Measurements from ENCODE around the gene USP21.

Gene USP21

GRCh38 chr1:161171191-161171590 is 11.9 kb downstream of the USP21 start:
- DNase-seq, result no peak

GRCh38 chr1:161171696-161172095 is 12.4 kb downstream of the USP21 start:
- no peak for DNase-seq

- DNase-seq, result no peak
These were observed 13.0 kb downstream of the USP21 start for GRCh38 chr1:161172349-161172748.

- no peak for DNase-seq
These were observed 13.6 kb downstream of the USP21 start for GRCh38 chr1:161172776-161173376.

GRCh38 chr1:161173711-161174110 is 14.4 kb downstream of the USP21 start:
- DNase-seq, result no peak

GRCh38 chr1:161174911-161175310 is 15.6 kb downstream of the USP21 start:
- no peak for DNase-seq

- no peak for DNase-seq
These were observed 16.6 kb downstream of the USP21 start for GRCh38 chr1:161175771-161176453.

GRCh38 chr1:161176468-161177111 is 17.3 kb downstream of the USP21 start:
- no peak for DNase-seq

- DNase-seq, result peak; percentile 87 to 95 (median 94)
These were observed 18.0 kb downstream of the USP21 start, which contains the start of gene B4GALT3 for GRCh38 chr1:161177112-161177935. Gene B4GALT3, minus strand, starts transcription at chr1:161177507. Its CDS starts 1,447 bp downstream, at chr1:161176060.

GRCh38 chr1:161177936-161178244 is 18.6 kb downstream of the USP21 start:
- no peak for DNase-seq

GRCh38 chr1:161179698-161180097 is 20.4 kb downstream of the USP21 start:
- DNase-seq, result no peak

- DNase-seq, result peak; percentile 52 to 67 (median 54)
These were observed 21.3 kb downstream of the USP21 start for GRCh38 chr1:161180639-161181038.

- peak in 2 of 4 experiments; percentile 36 for DNase-seq
These were observed 22.9 kb downstream of the USP21 start for GRCh38 chr1:161182214-161182613.

- DNase-seq, result peak; percentile 94 to 98 (median 96)
These were observed 26.0 kb downstream of the USP21 start for GRCh38 chr1:161185282-161185682.

GRCh38 chr1:161185732-161186311 is 26.5 kb downstream of the USP21 start:
- DNase-seq, result peak; percentile 79 to 95 (median 87)

- DNase-seq, result peak in 3 of 4 experiments; percentile 37 to 65 (median 50)
These were observed 28.0 kb downstream of the USP21 start for GRCh38 chr1:161187311-161187710.

GRCh38 chr1:161188381-161188780 is 29.1 kb downstream of the USP21 start:
- no peak for DNase-seq

- DNase-seq, result no peak
These were observed 29.7 kb downstream of the USP21 start for GRCh38 chr1:161189036-161189435.

GRCh38 chr1:161190962-161191521 is 31.7 kb downstream of the USP21 start:
- no peak for DNase-seq

GRCh38 chr1:161191971-161192370 is 32.7 kb downstream of the USP21 start:
- DNase-seq, result no peak

GRCh38 chr1:161192476-161193465 is 33.5 kb downstream of the USP21 start:
- DNase-seq, result peak; percentile 85 to 92 (median 86)

Data from suppressor macrophage (primary cell).